Measurements from ENCODE around the gene SLCO1C1. TPM values are rescaled to one million over a fixed set of nuclear protein-coding genes. Genes with fewer than 3 reads are reported as not detected.

The SLCO1C1 gene
- total RNA-seq, 1 donor: 0.36 TPM

DNA sequence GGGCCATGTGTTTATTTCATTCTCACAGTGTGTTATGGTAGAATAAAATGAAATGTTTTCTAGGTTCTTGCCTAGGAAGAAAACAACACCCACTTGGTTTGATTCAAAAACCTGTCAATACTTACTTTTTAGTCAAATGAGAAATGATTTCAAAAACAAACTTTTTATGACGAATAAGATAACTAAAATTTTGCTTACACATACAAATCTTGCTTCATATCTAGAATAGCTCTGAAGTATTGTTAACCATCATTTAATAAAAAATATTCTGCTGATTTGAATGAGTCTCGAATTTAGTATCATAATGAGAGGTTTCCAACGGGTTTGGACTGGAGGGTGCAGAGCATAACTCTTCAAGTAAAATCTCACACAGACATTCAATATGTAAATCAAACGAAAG, 23.2 kb downstream of the SLCO1C1 start:
- TF ChIP-seq, protein P1, sequence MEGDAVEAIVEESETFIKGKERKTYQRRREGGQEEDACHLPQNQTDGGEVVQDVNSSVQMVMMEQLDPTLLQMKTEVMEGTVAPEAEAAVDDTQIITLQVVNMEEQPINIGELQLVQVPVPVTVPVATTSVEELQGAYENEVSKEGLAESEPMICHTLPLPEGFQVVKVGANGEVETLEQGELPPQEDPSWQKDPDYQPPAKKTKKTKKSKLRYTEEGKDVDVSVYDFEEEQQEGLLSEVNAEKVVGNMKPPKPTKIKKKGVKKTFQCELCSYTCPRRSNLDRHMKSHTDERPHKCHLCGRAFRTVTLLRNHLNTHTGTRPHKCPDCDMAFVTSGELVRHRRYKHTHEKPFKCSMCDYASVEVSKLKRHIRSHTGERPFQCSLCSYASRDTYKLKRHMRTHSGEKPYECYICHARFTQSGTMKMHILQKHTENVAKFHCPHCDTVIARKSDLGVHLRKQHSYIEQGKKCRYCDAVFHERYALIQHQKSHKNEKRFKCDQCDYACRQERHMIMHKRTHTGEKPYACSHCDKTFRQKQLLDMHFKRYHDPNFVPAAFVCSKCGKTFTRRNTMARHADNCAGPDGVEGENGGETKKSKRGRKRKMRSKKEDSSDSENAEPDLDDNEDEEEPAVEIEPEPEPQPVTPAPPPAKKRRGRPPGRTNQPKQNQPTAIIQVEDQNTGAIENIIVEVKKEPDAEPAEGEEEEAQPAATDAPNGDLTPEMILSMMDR (IDR thresholded peaks at IDR 0.05; ENCODE audit: extremely low read depth, low read depth, low read length): no peak
- H3K4me1 ChIP-seq (ENCODE audit: insufficient read depth, low read length): no peaks in the 10 kb centered on the region

DNA sequence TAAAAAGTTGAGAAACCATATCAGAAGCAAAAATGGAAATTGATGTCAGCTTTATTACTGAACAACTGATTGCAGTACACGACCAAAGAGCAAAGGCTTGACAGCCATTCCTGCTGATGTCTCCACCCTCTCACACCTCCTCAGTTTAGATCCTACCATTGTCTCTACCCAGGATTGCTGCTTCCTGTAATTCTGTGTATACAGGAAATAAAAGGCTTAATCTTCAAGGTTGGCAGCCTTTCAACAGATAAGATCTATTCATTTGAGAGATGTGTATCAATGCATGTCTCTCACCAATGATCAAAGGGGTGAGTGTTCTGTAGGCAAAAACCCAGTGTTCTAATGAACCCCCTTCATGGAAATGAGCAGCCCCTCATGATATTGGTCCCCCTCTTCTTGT, 27.0 kb downstream of the SLCO1C1 start:
- H2AFZ ChIP-seq (ENCODE audit: low read length): no peak overlapping the region
- no peak overlapping the region for H3K4me2 ChIP-seq (ENCODE audit: insufficient read depth, low read length)
- H3K36me3 ChIP-seq (ENCODE audit: insufficient read depth, low read length): no peaks in the 10 kb centered on the region
- no peak for DNase-seq (ENCODE audit: insufficient read length, low spot score, missing footprints)
- H3K79me2 ChIP-seq (ENCODE audit: insufficient read depth, low read length): no peaks in the 10 kb centered on the region
- no peaks in the 10 kb centered on the region for H3K27me3 ChIP-seq (ENCODE audit: insufficient read depth, low read length)
- H3K4me1 ChIP-seq (ENCODE audit: insufficient read depth, low read length): no peaks in the 10 kb centered on the region
- TF ChIP-seq, protein P1 (IDR thresholded peaks at IDR 0.05; ENCODE audit: extremely low read depth, low read depth, low read length): no peak
- no peak overlapping the region for H3K27ac ChIP-seq (ENCODE audit: low read depth, low read length)
- H3K9me3 ChIP-seq (ENCODE audit: low read depth, low read length): no peaks in the 10 kb centered on the region
- no peaks in the 10 kb centered on the region for H4K20me1 ChIP-seq (ENCODE audit: insufficient read depth, low read length)
- H3K4me3 ChIP-seq (ENCODE audit: insufficient read depth, low read length): no peak overlapping the region

More for the DNA sequence above, 23.2 kb downstream of the SLCO1C1 start:
- Histone ChIP-seq H3K27ac (ENCODE audit: low read depth, low read length) (no peak overlapping the region), H3K36me3 (ENCODE audit: insufficient read depth, low read length) (no peaks in the 10 kb centered on the region), H3K79me2 (ENCODE audit: insufficient read depth, low read length) (no peaks in the 10 kb centered on the region), H3K4me3 (ENCODE audit: insufficient read depth, low read length) (no peak overlapping the region), H2AFZ (ENCODE audit: low read length) (no peak overlapping the region), H3K9me3 (ENCODE audit: low read depth, low read length) (no peaks in the 10 kb centered on the region), H3K27me3 (ENCODE audit: insufficient read depth, low read length) (no peaks in the 10 kb centered on the region), H4K20me1 (ENCODE audit: insufficient read depth, low read length) (no peaks in the 10 kb centered on the region), H3K4me2 (ENCODE audit: insufficient read depth, low read length) (no peak overlapping the region)
- DNase-seq (ENCODE audit: insufficient read length, low spot score, missing footprints): no peak

DNA sequence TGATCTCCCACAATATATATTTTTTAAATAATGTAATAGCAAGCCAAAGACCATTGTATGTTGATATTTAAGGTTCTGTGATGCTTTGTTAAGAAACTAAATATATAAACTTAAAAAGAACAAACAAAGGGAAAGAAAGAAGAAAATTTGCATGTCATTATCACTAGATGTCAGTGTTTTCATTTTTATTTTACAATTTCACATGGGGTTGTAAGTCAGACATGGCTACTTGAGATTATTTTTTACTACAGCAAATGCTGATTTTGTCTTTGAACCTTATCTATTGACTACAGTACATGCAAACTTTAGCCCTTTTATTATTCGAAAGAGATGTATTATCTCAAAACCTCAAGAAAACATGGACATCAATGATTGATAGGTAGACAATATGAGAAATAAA, 36.1 kb downstream of the SLCO1C1 start:
- H3K4me1 ChIP-seq (ENCODE audit: insufficient read depth, low read length): no peaks in the 10 kb centered on the region
- no peak for DNase-seq (ENCODE audit: insufficient read length, low spot score, missing footprints)
- H3K27me3 ChIP-seq (ENCODE audit: insufficient read depth, low read length): no peaks in the 10 kb centered on the region
- H3K79me2 ChIP-seq (ENCODE audit: insufficient read depth, low read length): no peaks in the 10 kb centered on the region
- H3K9me3 ChIP-seq (ENCODE audit: low read depth, low read length): no peaks in the 10 kb centered on the region
- H4K20me1 ChIP-seq (ENCODE audit: insufficient read depth, low read length): no peaks in the 10 kb centered on the region
- TF ChIP-seq, protein P1 (IDR thresholded peaks at IDR 0.05; ENCODE audit: extremely low read depth, low read depth, low read length): no peak
- H3K27ac ChIP-seq (ENCODE audit: low read depth, low read length): no peak overlapping the region
- H3K4me3 ChIP-seq (ENCODE audit: insufficient read depth, low read length): no peak overlapping the region
- no peak overlapping the region for H2AFZ ChIP-seq (ENCODE audit: low read length)
- no peak overlapping the region for H3K4me2 ChIP-seq (ENCODE audit: insufficient read depth, low read length)
- H3K36me3 ChIP-seq (ENCODE audit: insufficient read depth, low read length): no peaks in the 10 kb centered on the region

DNA sequence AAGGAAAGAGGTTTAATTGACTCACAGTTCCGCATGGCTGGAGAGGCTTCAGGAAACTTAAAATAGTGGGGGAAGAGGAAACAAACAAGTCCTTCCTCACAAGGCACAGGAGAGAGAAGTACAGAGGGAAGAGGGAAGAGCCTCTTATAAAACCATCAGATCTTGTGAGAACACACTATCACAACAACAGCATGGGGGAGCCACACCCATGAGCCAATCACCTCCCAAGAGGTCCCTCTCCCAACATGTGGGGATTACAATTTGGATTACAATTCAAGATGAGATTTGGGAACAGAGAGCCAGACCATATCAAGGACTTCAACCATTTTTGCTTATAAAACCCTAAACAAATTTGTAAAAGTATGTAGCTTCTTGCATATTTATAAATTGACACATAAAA, 45.8 kb downstream of the SLCO1C1 start:
- no peaks in the 10 kb centered on the region for H3K9me3 ChIP-seq (ENCODE audit: low read depth, low read length)
- H3K79me2 ChIP-seq (ENCODE audit: insufficient read depth, low read length): no peaks in the 10 kb centered on the region
- no peaks in the 10 kb centered on the region for H3K4me1 ChIP-seq (ENCODE audit: insufficient read depth, low read length)
- H3K4me2 ChIP-seq (ENCODE audit: insufficient read depth, low read length): no peak overlapping the region
- H3K27ac ChIP-seq (ENCODE audit: low read depth, low read length): no peak overlapping the region
- DNase-seq (ENCODE audit: insufficient read length, low spot score, missing footprints): no peak
- H3K36me3 ChIP-seq (ENCODE audit: insufficient read depth, low read length): no peaks in the 10 kb centered on the region
- TF ChIP-seq, protein P1 (IDR thresholded peaks at IDR 0.05; ENCODE audit: extremely low read depth, low read depth, low read length): no peak
- no peak overlapping the region for H3K4me3 ChIP-seq (ENCODE audit: insufficient read depth, low read length)
- no peaks in the 10 kb centered on the region for H4K20me1 ChIP-seq (ENCODE audit: insufficient read depth, low read length)
- no peak overlapping the region for H2AFZ ChIP-seq (ENCODE audit: low read length)
- H3K27me3 ChIP-seq (ENCODE audit: insufficient read depth, low read length): no peaks in the 10 kb centered on the region

Data from osteoblast (primary cell).